CD4-positive, alpha-beta T cell treated with Interleukin-17A for 4 hours (primary cell): ENCODE results near the gene MYDGF.

Experiments
- DNase-seq: peaks from one replicate; pipeline ENCODE4 v3.0.0-alpha.2; 2020; ENCODE audit warnings: mixed read lengths

The MYDGF gene

GRCh38 chr19:4673726-4674125 lies 3.6 kb upstream of the MYDGF start:
- no peak for DNase-seq

DNA sequence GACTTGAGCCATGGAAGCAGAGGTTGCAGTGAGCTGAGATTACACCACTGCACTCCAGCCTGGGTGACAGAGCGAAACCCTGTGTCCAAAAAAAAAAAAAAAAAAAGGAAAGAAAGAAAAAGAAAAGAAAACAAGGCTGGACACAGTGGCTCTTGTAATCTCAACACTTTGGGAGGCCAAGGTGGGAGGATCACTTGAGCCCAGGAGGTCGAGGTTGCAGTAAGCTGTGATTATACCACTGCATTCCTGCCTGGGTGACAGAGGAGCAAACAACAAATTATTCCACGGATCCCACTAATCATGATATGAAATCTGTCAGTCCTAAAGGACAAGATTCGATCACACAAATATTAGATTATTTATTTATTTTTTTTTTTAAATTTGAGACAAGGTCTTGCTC lies 3.1 kb upstream of the MYDGF start:
- DNase-seq, result no peak

DNA sequence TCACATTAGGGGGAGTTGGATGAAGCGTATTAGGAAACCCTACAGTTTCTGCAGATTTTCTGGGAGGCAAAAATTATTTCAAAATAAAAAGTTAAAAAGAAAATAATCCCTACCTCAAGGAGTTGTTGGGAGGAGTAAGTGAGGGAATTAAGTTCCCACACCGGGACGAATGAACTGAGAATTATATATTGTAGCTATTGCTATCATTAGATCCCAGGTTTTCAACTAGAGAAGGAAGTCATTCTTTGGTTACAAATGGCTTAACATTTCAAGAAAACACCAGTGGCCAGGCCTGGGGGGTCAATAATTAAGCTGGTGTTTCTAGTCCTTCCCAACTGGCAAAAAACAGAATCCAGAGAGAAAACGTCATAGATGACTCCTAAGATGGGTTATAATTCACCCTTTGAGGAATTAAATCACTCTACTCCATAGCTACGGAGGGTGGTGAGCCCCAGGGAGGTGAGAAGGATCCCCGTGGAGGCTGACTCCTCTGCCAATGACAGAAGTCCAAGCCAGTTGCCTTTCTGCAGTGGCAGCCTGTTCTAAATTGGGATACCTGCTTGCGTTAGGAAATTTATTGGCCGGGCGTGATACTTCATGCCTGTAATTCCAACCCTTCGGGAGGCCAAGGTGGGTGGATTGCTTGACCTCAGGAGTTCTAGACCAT lies 1.2 kb upstream of the MYDGF start:
- DNase-seq, result no peak

GRCh38 chr19:4664642-4665041 lies 5.5 kb downstream of the MYDGF start:
- DNase-seq, result no peak

GRCh38 chr19:4662812-4663211 lies 7.3 kb downstream of the MYDGF start:
- no peak for DNase-seq

DNA sequence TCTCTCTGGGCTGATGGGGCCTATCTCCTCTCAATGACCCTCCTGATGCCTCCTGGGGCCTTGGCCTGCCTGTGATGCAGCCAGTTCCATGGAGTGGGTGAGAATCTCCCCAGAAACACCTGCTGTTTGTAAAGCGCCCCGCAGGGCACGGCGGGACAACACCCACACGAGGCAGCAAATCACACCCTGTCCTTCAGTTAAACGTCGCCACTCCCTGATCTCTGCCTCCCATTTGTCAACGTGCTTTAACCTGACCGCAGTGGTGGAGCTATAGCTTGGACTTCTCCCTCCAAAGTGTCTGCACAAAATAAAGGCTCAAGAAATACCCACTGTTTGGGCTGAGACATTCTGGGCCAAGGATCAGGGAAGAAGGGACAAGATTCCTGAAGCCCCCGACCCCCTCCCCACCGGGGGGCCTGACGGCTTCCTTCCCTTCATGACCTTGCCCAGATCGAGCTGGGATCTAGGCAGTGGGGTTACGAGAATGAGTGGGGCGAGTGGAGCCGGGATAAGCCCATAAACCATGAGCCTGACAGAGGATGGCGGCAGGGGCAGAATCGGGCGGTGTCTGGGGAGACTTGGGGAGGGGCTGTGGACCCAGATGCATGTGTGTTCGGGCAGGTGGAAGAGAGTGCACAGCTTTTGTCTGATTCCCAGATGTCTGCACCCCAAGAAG lies 8.0 kb downstream of the MYDGF start:
- no peak for DNase-seq

- no peak for DNase-seq
Measured at GRCh38 chr19:4660993-4661392, 9.1 kb downstream of the MYDGF start.

GRCh38 chr19:4660181-4660791 lies 9.9 kb downstream of the MYDGF start:
- DNase-seq, result peak; percentile 36

DNA sequence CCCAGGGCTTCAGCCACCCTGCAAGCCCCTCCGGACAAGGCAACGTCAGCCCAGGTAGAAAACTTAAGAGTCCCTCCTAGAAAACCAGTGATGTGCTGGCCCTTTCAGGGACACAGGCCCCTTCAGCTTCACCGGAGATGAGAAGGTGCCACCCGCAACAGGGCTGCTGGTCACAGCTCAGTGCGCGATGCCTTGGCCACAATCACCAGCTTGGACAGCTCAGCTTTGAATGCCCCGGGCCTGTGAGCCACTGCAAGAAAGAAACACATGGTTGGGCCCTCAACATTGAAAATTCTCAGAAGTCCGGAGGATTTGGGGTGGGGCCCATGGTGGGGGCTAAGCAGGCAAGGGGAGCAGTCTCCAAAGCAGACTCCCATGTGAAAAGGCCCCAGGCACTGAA lies 12.3 kb downstream of the MYDGF start:
- DNase-seq, result no peak

DNA sequence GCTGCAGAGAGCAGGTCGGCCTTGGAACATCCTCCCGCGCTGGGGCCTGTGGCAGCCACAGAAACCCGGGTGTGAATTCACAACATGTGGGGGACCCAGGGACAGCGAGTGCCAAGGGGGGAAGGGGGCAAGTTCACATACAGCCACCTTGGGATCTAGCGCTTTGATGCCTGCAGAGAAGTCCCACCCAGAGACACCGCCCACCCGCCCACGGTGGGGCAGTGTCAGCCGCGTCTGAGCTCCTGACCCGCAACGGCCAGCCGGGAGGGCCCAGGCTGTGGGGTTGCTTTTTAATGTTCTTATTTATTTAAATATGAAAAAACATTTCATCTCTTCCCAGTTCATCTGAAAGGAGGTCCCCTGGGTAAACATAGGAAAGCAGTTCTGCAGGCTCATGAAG lies 12.9 kb downstream of the MYDGF start:
- DNase-seq, result no peak

DNA sequence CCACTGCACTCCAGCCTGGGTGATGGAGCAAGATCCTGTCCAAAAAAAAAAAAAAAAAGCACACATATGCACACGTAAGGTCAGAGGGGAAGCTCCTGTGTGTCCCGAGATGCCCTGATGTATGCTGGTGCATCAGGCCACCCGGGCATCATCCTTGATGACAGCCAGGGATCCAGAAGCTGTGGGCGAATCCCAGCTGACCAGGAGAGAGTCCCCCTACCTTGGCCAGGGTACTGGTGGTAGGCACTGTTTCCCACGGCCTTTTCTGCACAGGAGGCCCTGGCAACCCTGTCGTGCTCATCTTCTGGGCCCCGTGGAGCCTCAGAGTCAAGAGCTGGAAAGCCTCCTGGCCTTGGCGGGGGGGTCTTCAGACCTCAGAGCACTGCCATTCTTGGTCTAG lies 14.0 kb downstream of the MYDGF start:
- DNase-seq, result no peak

DNA sequence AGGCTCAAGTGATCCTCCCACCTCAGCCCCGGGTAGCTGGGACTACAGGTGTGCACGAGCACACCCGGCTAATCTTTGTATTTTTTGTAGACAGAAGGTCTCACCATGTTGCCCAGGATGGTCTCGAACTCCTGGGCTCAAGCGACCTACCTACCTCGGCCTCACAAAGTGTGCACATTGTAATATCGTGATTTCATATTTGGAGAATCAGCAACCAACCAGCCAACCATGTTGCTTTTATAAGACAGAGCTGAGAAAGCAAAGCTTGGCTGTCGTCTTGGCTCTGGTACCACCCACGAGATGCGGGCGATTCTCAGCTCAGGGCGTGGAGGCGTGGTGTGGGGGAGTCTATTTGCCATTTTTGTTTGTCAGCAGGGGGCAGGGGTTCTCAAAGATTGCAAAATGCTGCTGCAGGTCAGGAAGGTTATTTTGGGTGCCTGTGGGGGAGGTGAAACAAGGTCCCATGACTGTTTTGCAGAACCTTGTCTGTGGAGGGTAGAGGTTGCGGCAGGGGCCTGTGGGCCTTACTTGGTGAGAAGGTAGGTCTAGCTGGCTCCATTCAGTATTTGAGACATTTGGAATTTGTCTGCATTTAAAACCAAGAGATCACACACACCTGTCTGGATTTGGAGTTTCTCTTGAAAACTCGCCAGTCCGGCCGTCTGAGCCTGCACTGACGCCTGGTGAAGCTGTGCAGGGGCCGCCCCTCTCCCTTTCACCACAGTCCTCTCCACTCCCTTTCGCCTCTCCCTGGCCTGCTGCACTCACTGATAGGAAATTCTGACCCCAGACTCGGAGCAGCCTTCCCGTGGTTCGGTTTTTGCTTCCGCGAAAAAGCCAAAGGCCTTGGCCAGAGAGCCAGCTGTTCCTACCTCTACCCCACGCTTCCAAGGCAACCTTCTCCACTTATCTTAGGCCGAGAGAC lies 15.4 kb downstream of the MYDGF start:
- no peak for DNase-seq

GRCh38 chr19:4653793-4654436 lies 16.2 kb downstream of the MYDGF start:
- no peak for DNase-seq

DNA sequence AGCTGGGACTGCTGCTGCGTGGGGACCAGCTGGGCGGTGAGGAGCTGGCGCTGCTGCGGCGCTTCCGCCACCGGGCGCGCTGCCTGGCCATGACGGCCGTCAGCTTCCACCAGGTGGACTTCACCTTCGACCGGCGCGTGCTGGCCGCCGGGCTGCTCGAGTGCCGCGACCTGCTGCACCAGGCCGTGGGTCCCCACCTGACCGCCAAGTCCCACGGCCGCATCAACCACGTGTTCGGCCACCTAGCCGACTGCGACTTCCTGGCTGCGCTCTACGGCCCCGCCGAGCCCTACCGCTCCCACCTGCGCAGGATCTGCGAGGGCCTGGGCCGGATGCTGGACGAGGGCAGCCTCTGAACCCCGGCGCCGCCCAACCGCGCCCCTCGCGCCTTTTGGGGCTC lies 18.1 kb downstream of the MYDGF start:
- no peak for DNase-seq

DNA sequence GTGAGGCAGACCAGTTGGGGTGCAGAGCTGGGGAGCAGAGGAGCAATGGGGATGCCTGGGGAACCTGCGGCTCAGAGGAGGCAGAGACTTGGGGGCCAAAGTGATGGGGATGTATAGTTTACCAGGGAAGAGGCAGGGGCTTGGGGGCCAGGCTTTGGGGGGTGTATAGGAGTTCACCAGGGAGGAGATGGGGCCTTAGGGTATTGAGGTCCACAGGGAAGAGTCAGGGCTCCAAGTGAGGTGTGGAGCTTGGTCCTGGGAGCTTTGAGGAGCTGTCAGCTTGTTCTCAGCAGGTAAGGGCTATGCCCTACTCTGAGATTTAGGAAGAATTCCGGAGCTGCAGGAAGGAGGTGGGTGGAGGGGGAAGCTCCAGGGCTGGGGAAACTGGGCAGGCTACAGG lies 20.0 kb downstream of the MYDGF start:
- DNase-seq, result no peak

GRCh38 chr19:4649392-4650047 lies 20.6 kb downstream of the MYDGF start:
- no peak for DNase-seq

GRCh38 chr19:4647676-4648644 lies 22.2 kb downstream of the MYDGF start:
- no peak for DNase-seq

- DNase-seq, result no peak
Measured at GRCh38 chr19:4645718-4646117, 24.4 kb downstream of the MYDGF start.

GRCh38 chr19:4642625-4643024 lies 27.5 kb downstream of the MYDGF start:
- no peak for DNase-seq

DNA sequence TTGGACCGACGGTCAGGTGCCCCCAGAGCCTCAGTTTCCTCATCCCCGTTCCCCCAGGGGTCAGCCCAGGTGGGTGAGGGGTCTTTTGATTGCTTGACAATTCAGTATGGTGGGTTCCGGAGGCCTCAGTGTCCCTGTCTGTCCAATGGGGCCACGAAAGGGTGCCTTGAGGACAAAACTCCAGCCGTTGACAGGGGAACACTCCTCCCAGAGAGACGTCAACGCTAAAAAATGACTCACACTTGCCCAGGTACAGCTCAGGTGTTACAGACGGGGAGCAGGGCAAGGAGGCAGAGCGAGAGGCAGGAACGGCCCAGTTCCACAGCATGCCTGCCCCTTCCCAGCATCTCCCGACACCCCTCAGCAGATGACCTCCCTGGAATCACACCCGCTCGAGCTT lies 29.0 kb downstream of the MYDGF start:
- no peak for DNase-seq
